BE2C (cell line): ENCODE measurements around the gene ATP1A4.

ENCODE experiments used
- DNase-seq: peaks from one replicate; pipeline ENCODE4 v3.0.0-alpha.2; 2020
- H3K27me3 ChIP-seq: fragments of 250-450 bp; sonication (Bioruptor Pico); 2 replicates; pipeline ENCODE4 v1.5.1; 2020; ENCODE audit warnings: mild to moderate bottlenecking
- H3K36me3 ChIP-seq: fragments of 250-450 bp; sonication (Bioruptor Pico); 2 replicates; pipeline ENCODE4 v1.5.1; 2020; ENCODE audit warnings: mild to moderate bottlenecking
- H3K4me1 ChIP-seq: fragments of 250-450 bp; sonication (Bioruptor Pico); 2 replicates; pipeline ENCODE4 v1.5.1; 2020
- H3K4me3 ChIP-seq: 2 replicates; pipeline ENCODE4 v1.5.1; 2011; ENCODE audit warnings: low read depth, low read length
- H3K9me3 ChIP-seq: fragments of 250-450 bp; sonication (Bioruptor Pico); 2 replicates; pipeline ENCODE4 v1.5.1; 2020
- CTCF ChIP-seq: IDR thresholded peaks from 2 replicates; pipeline ENCODE4 v1.5.1; 2012; ENCODE audit warnings: mild to moderate bottlenecking, low read depth, low read length

The ATP1A4 gene

GRCh38 chr1:160200786-160201185 is 49.4 kb downstream of the ATP1A4 start:
- H3K4me1 ChIP-seq, result 0 out of 2 replicates have a peak, but pooled peaks cover 4% of the 10 kb centered on the region
- H3K27me3 ChIP-seq, result no peaks in the 10 kb centered on the region
- H3K9me3 ChIP-seq, result no peaks in the 10 kb centered on the region
- no peak for TF ChIP-seq CTCF
- H3K36me3 ChIP-seq, result no peaks in the 10 kb centered on the region
- no peak for DNase-seq
- no peak overlapping the region for H3K4me3 ChIP-seq

GRCh38 chr1:160204526-160205241 is 53.3 kb downstream of the ATP1A4 start:
- Histone ChIP-seq H3K27me3 (no peaks in the 10 kb centered on the region), H3K36me3 (no peaks in the 10 kb centered on the region), H3K4me3 (peak overlapping the region; percentile 51), H3K4me1 (peaks cover 17% of the 10 kb centered on the region), H3K9me3 (no peaks in the 10 kb centered on the region)
- TF ChIP-seq CTCF, result no peak
- no peak for DNase-seq

- Histone ChIP-seq H3K9me3 (no peaks in the 10 kb centered on the region), H3K36me3 (peaks cover 6% of the 10 kb centered on the region), H3K27me3 (no peaks in the 10 kb centered on the region), H3K4me3 (peak within 1 kb of the TSS; percentile 95), H3K4me1 (peaks cover 25% of the 10 kb centered on the region)
- peak; percentile 85 for DNase-seq
- TF ChIP-seq CTCF, result no peak
These were observed 54.0 kb downstream of the ATP1A4 start, which contains the start of gene PEA15 for GRCh38 chr1:160205242-160206035. TSS of gene PEA15 (plus strand) at chr1:160205384. CDS start at chr1:160211545, 6,161 bp downstream.

- TF ChIP-seq CTCF, result no peak
- peak overlapping the region; percentile 95 for H3K4me3 ChIP-seq
- DNase-seq, result peak; percentile 23
- peaks cover 9% of the 10 kb centered on the region for H3K36me3 ChIP-seq
- H3K4me1 ChIP-seq, result peaks cover 29% of the 10 kb centered on the region
- H3K9me3 ChIP-seq, result no peaks in the 10 kb centered on the region
- no peaks in the 10 kb centered on the region for H3K27me3 ChIP-seq
These were observed 54.6 kb downstream of the ATP1A4 start for GRCh38 chr1:160206036-160206389.

- peaks cover 14% of the 10 kb centered on the region for H3K36me3 ChIP-seq
- H3K4me3 ChIP-seq, result peak overlapping the region; percentile 95
- DNase-seq, result no peak
- peaks cover 29% of the 10 kb centered on the region for H3K4me1 ChIP-seq
- H3K27me3 ChIP-seq, result no peaks in the 10 kb centered on the region
- no peaks in the 10 kb centered on the region for H3K9me3 ChIP-seq
- no peak for TF ChIP-seq CTCF
These were observed 55.2 kb downstream of the ATP1A4 start for GRCh38 chr1:160206421-160207117.
